ENCODE results near the gene RNF32. TPM values are rescaled to one million over a fixed set of nuclear protein-coding genes. Genes with fewer than 3 reads are reported as not detected.

RNF32 gene
- 0.58 to 1.5 TPM (median 1.3 TPM) in 5 replicates for total RNA-seq (2022; extraction: Qiagen RNA extraction)

GRCh38 chr7:156640257-156640948, at the start of gene RNF32:
TSS of gene RNF32 (plus strand) at chr7:156640774. CDS start at chr7:156643878, 3,104 bp downstream.

Measured in A549 treated with AZD2906 at 1 μM for 4 hours (cell line).